HG02642 (cell line): ENCODE data around the gene SLC24A3.

Experiments
- ATAC-seq: cut with Tn5 transposase; IDR thresholded peaks from one replicate; pipeline ENCODE4 v1.9.1; 2021; ENCODE audit warnings: mild to moderate bottlenecking; ENCODE audit not compliant: unreplicated experiment, poor library complexity

The SLC24A3 gene

DNA sequence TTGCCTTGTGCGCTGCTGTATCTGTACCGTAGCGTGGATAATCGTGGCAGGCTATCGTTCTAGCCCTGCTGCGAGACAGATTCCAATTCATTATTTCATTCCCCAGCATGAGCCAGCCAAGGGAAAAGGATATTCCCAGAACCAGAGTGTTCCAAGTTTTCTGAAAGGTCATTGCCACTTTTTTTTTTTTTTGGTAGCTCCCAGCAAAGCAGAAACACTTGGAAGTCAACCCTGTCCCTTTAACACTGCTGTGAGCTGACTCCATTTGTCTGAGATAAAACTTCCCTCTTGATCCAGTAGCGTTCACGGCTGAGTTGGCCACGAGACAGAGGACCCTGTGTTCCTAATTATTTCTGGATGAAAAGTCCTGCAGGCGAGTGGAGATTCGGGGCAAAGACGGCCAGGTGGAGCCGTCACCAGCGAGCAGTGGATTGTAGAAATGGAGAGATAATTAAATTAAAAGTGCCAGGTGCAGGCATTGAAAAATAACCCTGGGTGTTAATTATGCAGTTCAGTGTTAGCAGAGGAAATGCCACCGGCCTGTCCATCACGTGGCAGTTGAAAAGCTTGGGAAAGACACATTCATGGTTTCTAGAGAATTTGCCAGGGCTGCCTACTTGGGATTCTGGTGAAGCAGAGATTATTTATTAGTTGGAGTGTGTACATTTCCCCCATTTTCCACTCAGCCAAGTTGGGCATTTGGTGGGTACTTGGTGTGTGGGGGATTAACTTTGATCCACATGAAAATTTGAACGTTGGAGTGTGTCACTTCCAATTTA lies 164.2 kb downstream of the SLC24A3 start:
- ATAC-seq, result no peak

DNA sequence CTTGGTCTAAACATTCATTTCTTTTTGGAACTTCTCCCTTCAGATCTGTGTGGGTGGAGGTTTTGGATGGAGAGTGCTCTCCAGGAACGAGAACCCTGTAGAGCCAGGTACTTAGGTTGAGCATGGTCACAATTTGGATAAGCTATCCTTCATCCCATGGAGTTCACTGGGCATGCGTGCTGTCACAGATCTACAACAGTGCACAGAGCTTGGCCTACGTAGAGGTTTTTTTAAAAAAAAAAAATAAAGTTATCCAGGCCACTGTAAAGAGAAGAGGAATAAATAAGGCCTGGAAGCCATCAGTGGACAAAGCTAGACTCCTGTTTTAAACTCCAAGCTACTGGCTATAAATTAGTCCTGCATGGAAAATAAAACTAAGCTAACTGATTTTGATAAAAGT lies 165.6 kb downstream of the SLC24A3 start:
- ATAC-seq, result no peak

DNA sequence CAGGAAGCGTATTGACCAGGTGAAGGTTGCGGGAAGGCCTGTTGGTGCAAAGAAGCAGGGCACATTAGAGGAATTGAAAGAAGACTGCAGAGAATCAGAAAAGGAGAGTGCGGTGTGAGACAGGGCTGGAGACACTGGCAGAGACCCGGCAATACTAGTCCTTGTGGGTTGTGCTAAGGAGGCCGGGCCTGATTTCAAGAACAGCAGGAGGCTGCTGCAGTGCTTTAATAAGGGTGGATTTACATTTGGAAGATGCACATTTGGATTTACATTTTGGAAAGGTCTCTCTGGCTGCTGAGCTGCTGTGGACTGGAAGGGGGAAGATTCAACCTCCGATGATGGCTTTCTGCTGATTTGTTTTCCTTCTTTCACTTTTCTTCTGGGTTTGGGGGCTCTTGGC lies 167.8 kb downstream of the SLC24A3 start:
- ATAC-seq, result no peak

DNA sequence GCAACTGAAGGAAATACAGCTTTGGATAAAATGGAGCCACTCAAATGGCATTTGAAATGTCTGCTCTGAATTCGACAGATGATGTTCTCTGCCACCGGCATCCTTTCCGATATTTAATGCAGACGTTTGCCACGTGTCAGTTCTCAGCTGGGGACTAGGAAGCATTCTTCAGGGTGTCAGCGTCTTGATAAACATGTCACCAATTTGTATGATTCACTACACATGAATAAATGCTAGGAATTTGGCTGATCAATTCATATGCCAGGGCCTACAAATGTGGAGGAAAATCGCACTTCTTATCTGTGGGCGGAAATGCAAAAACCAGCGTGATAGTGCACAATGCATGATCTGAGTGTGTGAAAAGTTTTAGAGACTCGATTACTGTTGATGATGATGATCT lies 169.5 kb downstream of the SLC24A3 start:
- ATAC-seq, result no peak

DNA sequence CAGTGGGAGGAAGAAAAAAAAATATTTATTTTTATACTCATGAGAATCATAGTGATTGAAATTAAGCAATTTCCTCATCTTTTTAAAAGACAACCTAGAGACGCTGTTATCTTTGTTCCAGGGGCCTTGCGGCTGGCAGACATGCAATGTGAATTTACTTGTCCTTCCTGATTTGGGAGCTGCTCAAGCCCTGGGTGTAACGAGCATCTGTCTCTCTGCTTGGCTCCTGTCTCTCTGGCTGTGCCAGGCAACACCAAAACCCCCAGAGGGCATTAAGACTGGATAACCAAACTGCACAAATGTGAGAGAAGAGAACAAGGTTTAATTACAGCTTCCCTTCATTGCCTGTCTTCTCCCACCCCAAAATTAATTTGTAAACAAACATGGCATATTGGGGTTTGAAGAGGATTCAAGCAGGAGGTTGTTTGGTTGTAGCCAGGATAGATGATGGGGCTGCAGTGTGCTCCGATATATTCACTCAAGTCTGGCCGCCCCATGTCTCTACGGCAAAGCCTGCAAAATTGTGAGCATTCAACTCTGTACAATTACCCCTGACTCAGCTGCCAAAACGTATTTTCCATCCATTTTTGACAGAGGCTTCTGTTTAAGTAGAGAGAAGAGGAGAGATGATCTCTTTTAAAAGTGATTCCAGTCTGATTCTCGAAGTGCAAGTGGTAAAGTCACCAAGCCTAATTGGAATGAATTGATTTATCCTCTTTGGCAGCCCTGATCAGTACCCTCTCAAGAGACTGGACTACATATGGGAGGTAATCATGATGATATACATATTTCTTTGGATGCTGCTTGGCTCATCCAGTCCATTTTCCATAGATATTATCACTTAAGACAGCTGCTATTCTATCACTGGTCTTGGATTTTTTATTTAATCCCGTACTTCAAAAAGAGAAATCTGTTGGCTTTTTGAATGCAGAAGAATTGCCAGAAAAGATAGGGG lies 170.2 kb downstream of the SLC24A3 start:
- ATAC-seq, result no peak

DNA sequence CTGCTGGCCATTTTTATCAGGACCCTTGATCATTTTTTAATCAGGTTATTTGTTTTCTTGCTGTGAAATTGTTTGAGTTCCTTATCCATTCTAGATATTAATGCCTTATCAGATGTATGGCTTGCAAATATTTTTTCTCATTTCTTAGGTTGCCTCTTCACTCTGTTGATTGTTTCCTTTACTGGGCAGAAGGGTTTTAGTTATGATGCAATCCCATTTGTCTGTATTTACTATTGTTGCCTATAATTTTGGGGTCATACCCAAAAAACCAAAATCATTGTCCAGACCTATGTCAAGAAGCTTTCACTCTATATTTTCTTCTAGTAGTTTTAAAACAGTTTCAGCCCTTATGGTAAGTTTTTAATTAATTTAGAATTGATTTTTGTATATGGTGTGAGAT lies 172.5 kb downstream of the SLC24A3 start:
- ATAC-seq, result no peak

DNA sequence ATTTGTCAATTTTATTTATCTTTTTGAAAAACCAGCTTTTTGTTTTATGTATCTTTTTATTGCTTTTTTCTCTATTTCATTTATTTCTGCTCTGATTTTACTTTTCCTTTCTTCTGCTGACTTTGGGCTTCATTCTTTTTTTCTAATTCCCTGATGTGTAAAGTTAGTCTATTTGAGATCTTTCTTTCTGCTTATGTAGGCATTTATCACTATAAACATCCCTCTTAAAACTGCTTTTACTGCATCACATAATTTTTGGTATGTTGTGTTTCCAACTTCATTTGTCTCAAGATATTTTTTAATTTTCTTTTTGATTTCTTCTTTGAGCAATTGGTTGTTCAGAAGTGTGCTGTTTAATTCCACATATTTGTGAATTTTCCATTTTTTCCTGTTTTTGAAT lies 174.8 kb downstream of the SLC24A3 start:
- ATAC-seq, result no peak

DNA sequence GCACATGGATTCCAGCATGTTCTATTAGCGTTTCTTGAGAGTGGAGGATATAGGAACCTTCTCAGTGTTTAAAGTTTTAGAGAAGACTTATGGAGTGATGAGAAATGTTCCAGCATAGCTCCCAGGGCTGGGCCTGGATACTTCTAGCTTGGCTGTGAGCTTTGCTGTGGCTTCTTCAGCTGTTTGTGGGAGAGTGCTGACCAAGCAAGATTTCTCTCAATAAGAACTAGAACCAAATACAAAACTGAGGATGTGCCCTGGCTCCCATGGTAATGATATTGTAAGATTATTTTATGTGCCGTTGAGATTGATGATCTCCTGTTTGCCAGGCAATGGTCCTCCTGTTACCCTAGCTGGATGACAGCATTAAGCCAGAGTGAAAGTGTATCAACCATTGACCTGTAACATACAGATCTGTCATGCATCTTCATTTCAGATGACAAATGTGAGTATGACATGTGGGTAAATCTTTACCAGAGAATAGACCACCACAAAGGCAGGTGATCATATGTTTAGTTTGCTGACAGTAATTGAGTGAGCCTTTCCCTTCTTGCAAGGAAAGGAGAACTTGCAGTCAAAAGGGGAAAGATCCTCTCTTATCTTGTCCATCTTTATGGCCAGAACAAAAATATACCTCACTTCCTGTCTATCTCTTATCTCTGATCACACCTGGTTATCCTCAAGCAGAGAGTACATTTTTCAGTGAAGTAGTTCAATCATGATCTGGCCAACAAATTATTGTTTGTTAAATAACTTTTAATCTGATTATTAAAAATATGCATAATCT lies 180.1 kb downstream of the SLC24A3 start:
- no peak for ATAC-seq

DNA sequence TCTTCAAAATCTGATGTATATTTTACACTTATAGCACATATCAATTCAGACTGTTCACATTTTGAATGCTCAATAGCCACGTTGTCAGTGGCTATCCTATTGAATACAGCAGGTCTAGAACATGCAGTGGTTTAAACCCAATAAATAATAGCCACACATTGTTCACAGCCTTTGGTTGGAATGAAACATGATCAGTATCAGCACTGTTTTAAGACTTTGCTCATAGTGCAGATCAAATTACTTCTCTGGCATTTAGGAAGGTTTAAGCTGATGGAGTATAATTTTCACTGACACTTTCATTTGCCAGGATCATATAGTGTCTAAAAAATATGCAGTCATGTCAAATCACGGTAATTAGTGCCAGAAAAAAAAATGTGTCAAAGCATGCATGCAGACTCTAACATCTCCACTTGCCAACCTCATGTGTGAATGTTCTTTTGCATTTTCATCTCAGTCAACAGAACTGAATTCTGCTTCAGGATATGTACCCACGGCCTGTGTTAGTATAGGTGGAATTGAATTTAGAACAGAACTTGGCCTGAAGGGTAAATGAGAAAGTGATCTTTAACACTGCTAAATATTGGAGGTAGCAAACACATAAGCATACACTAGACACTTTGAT lies 184.1 kb downstream of the SLC24A3 start:
- no peak for ATAC-seq

DNA sequence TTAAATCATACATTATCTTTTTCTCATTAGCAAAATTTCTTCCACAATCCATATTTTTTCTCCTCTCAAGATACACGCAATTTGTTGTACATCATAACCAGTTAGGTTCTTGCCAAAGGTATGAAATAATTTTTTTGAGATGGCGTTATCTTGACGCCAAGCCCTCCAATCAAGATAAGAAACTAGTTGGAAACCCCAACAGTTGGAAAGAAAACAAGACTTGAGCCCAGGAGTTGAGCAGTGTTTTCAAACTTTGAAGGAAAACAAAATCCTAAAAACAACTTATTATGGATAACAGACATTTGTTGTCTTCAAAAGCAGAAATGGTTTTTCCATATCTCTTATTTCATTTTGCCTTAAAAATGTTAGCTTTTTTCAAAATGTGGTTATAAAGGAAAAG lies 184.8 kb downstream of the SLC24A3 start:
- ATAC-seq, result no peak

DNA sequence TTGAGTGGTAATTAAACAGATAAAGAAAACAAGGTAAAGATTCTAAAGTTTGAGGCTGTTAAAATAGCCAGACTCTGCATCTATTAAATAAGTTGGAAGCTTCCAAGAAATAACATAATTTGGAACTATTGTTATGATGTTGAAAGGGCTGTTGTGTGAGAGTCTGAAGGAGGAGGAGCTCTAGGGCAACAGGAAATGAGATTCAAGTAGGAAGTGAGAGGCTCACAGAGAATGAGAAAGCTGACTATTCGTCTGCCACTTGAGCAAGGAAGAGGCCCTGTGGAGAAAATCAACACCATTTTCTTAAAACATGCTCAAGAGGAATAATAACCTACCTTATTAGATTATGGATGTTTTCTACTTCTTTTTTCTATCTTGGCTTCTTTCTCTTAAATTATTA lies 185.2 kb downstream of the SLC24A3 start:
- no peak for ATAC-seq

DNA sequence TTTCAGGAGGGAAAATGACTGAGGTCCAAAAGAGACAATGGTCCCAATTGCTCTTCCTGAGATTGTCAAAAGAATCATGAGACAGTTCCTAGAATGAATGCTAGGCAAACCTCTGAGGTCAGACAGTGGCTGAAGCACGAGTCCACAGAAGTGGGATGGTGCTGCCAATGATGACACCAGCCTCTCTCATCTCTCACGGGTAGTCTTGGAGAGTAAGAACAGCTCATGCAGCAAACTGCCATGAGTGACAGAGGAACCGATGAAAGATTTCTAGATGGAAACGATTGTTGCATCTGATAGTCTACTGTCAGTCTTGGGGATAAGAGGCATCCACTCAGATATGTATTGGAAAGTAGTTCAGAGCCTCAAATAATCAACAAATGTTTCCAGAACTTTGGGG lies 188.7 kb downstream of the SLC24A3 start:
- ATAC-seq, result no peak

DNA sequence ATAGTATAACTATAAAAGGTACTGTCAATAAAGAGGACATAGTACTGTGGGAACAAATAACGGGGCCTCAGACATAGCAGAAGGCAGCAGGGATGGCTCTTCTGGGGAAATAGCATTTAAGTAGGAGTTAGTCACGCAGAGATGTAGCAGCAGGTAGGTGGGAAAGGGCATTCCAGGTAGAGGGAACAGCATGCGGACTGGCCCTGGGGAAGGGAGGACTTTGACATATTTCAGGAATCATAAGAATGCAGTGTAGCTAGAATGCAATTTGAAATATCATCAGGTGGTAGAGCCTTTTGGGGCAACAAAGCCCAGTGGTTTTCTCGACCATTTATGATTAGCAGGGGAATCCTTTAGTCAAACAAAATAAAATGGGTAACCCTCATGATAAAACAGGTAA lies 191.1 kb downstream of the SLC24A3 start:
- no peak for ATAC-seq

DNA sequence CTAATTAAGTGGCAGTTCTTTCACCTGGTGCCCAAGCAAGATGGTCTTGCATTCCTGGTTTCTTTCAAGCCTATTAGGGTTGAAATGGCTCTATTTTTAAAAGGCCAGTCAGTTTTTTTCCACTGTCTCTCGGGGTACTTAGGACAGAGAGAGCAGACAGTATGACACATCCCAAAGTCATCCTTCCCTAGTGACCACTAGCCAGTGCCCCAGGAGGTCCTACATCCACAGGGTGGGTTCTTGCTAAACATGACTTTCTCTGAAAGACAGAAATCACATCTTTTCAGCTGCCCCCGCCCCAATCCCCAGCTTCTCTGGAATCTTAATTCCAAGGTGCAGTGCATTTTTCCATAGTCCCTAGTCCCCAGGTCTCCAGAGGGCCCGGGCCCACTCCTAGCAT lies 192.4 kb downstream of the SLC24A3 start:
- ATAC-seq, result no peak

DNA sequence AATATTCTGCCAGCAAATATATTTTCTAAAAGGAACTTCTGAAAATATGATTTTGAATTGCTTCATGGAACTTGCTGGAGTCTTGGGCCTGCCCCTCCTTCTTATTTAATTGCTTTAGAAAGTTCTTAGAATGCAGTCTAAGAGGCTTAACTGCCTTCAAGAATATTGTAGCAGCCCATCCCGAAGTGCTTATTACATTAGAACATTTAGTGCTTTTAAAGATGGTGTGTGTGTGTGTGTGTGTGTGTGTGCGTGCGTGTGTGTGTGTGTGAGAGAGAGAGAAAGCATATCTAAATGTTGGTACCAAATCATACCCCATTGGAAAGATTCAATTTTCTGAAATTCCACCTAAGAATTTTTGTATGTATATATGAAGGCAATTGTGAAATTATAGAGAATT lies 193.5 kb downstream of the SLC24A3 start:
- no peak for ATAC-seq

DNA sequence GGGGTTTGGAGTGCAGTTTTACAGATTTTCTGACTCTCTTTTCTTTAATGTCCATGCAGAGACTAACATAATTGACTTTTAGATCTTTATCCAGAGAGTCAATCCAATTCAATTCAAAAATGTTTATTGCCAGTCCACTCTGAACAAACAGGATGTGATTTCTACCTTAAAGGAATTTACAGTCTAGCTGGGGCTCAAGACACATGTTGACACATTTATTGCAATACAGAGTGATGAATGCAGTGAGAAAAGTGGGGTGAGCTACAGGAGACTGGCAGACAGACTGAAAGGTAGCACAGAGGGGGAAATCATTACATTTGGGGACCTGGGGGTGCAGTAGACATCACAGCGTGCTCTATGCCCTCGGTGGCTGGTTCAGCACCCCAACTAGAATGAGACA lies 193.9 kb downstream of the SLC24A3 start:
- no peak for ATAC-seq

DNA sequence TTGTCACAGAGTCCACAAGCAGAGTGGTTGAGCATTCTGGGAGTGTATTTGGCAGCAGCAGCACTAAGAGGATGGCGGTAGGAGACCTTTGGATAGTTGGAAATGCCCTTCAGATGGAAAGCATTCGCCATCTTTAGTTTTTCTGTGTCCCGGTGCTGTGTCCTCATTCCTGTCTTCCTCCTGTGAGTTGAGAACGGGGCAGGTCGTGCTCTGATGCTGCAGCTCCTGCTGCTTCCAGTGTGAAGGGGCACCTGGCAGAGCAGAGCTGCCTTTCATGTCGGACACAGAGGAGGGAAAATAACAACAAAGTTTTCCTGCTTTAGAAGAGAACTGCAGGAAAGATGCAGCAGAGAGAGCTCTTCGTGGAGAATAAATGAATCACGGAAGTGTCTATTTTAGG lies 194.8 kb downstream of the SLC24A3 start:
- no peak for ATAC-seq

DNA sequence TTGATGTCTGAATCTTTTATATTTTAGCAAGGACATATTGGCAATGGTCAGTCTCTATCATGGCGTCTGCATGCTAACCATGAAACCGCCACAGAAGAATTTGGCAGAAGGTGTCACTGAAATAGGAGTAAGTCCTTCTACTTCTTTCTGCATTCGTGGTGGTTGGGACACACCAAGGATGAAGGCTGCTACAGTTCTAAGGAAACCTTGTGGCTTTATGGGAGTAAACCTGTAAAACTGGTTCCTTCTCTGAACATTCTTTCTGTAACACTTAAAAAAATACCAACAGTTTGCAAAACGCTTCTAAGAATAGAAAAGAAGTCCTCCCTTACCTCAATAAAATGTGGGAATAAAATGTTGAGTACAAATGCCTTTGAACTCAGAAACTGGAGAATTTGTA lies 195.3 kb downstream of the SLC24A3 start:
- ATAC-seq, result no peak

DNA sequence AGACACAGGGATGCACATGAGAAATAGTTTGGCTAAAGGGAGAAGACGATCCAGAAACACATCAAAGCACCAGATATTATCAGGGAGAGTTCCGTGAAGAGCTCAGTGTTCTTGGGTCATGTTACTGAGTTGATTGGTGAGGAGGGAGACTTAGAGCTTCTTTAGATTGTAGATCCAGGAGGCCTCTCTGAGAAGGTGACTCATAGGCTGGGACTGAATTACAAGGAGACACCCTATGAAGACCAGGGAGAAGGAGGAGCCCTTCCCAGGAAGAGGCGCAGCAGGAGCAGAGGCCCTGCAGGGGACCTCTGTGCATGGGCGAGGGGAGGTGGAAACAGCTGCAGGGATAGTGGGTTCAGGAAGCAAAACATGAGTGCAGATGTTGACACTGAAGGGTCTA lies 196.5 kb downstream of the SLC24A3 start:
- no peak for ATAC-seq

DNA sequence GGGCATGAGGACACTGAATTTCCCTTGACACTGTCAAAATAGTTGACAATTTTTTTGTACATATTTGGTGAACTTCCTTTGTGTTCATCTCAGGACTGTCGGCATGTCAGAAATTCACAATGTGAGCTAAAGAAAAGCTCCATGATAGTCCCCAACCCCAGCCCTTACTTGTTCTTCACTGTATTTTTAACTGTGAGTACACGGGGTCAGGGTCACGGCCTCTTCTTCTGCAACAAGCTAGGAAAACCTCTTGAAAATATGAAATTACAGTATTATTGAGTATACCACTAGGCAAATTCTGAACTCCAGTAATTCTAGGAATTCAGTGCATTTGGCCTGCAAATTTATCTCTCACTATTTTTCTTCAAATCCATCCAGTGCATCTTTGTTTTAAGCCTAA lies 199.4 kb downstream of the SLC24A3 start:
- ATAC-seq, result no peak
